GM12878 (cell line): ENCODE measurements around the gene MROH9.

Source experiments
- CHD4 ChIP-seq: fragments of 200-600 bp; sonication (generic); IDR thresholded peaks from 2 replicates; pipeline ENCODE4 v1.6.1; 2016; ENCODE audit warnings: mild to moderate bottlenecking
- CTCF ChIP-seq, 3 experiments: IDR thresholded peaks in 2 of 3; conservative IDR thresholded peaks in 1 of 3; 2 replicates each; pipeline ENCODE4 v1.5.1; 2011; ENCODE audit warnings: low read depth in 3 of 3, low read length in 3 of 3, mild to moderate bottlenecking in 3 of 3, control low read depth in 2 of 3, moderate library complexity in 2 of 3, inconsistent platforms in 1 of 3, mixed read lengths in 1 of 3; ENCODE audit not compliant: control insufficient read depth in 2 of 3, insufficient read depth in 1 of 3; ENCODE audit errors: extremely low read depth in 1 of 3
- EZH2 ChIP-seq: IDR thresholded peaks from 2 replicates; pipeline ENCODE4 v1.6.1; 2012; ENCODE audit warnings: low read depth, mild to moderate bottlenecking, control low read depth, inconsistent platforms, low read length, borderline replicate concordance; ENCODE audit not compliant: control insufficient read depth
- FOS ChIP-seq: IDR thresholded peaks from 3 replicates; pipeline ENCODE4 v1.6.1; 2011; ENCODE audit warnings: borderline replicate concordance; ENCODE audit not compliant: insufficient read length; ENCODE audit errors: extremely low read depth
- HDAC6 ChIP-seq: fragments of 200-600 bp; sonication (generic); IDR thresholded peaks from one replicate; pipeline ENCODE4 v1.8.0; 2017; ENCODE audit warnings: antibody characterized with exemption; ENCODE audit not compliant: unreplicated experiment
- NR2C2 ChIP-seq: IDR thresholded peaks from 2 replicates; pipeline ENCODE4 v1.6.1; 2011; ENCODE audit warnings: borderline replicate concordance, low read depth; ENCODE audit not compliant: control insufficient read depth, insufficient read length
- PRDM15 ChIP-seq: fragments of 450-650 bp; formaldehyde crosslinking; IDR thresholded peaks from 2 replicates; pipeline ENCODE4 v1.4.0; 2020; ENCODE audit warnings: mild to moderate bottlenecking, moderate library complexity
- RAD51 ChIP-seq: fragments of 450-650 bp; IDR thresholded peaks from 2 replicates; pipeline ENCODE4 v1.6.1; 2016; ENCODE audit warnings: moderate library complexity, mild to moderate bottlenecking, inconsistent platforms
- SMC3 ChIP-seq: IDR thresholded peaks from 2 replicates; pipeline ENCODE4 v1.6.1; 2011; ENCODE audit warnings: low read length, improper control_type of control experiment, borderline replicate concordance
- YY1 ChIP-seq: IDR thresholded peaks from 2 replicates; pipeline ENCODE4 v1.6.1; 2011; ENCODE audit warnings: low read depth, mild to moderate bottlenecking, low read length
- ZNF384 ChIP-seq: IDR thresholded peaks from 2 replicates; pipeline ENCODE4 v1.6.1; 2012; ENCODE audit warnings: low read depth, mild to moderate bottlenecking, low read length, improper control_type of control experiment, borderline replicate concordance

DNA sequence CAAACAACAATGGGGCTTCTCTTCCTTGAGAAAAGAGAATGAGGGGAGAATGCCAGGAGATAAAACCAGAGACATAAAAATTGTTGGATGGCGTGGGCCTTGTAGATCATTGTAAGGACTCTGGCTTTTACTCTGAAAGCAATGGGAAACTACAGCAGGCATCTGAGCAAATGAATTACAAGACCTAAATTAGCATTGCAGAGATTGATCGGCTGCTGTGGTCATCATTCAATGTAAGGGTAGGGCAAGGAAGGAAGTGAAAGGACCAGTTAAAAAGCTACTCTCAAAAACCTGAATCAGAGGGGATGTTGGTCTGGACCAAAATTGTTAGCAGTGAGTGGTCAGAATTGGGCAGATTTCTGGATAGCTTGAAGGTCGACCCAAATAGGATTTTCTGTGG lies 176.8 kb downstream of the MROH9 start:
- TF ChIP-seq CTCF (IDR thresholded peaks at IDR 0.05 in 2 of 3, conservative IDR thresholded peaks at IDR 0.05 in 1 of 3; ENCODE audit: control insufficient read depth in 2 of 3, extremely low read depth in 1 of 3, insufficient read depth in 1 of 3, low read depth in 3 of 3, low read length in 3 of 3) (no peak), HDAC6 (no peak), PRDM15 (no peak), FOS (no peak), SMC3 (no peak), CHD4 (no peak), ZNF384 (no peak), RAD51 (no peak), EZH2 (no peak), NR2C2 (no peak), YY1 (no peak)
